ENCODE measurements around the gene USP20. TPM values are rescaled to one million over a fixed set of nuclear protein-coding genes. Genes with fewer than 3 reads are reported as not detected.

The USP20 gene
- total and polyA plus RNA-seq, 10 of the 15 experiments (the other 5 are each of a cell fraction or from before 2014, with no cell fraction given): 0.66 to 23.3 (median 11.0) TPM

DNA sequence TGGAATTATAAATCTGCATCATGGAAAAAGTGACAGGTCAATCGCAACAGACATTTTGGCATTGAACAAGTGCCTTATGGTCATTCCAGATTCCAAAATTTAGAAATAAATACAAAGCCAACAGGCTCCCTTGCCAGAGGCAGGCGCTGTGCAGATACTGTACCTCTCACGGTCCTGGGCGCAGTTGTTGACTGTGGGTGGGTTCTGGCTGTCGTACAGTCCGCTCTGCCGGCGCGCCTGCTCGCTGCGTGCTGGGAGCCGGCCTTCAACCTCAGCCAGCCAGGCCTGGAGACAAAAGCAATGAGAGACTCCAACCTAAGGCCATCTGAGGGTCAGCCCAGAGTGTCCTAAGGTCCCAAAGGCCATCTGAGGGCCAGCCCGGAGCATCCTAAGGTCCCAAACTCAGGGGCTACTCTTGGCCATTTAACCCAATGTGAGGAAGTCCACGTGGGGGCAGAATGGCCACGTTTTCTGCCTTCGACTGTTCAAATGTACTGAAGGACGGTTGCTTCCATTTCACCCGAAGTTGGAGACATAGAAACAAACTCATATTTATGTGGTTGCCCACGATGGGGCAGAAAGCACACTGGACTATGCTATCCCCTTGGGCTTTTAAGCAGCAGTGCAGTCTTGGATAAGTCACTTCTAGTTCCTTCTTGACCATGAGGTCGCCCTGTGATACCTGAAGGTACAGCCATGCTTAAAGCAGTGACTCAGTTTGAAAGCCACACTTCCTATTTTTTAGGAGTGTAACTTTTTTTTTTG is 65.2 kb downstream of the USP20 start (continued):
- TF ChIP-seq, protein P1, sequence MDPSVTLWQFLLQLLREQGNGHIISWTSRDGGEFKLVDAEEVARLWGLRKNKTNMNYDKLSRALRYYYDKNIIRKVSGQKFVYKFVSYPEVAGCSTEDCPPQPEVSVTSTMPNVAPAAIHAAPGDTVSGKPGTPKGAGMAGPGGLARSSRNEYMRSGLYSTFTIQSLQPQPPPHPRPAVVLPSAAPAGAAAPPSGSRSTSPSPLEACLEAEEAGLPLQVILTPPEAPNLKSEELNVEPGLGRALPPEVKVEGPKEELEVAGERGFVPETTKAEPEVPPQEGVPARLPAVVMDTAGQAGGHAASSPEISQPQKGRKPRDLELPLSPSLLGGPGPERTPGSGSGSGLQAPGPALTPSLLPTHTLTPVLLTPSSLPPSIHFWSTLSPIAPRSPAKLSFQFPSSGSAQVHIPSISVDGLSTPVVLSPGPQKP (IDR thresholded peaks at IDR 0.05; ENCODE audit: low read depth, low read length): no peak
- TF ChIP-seq, protein P2, sequence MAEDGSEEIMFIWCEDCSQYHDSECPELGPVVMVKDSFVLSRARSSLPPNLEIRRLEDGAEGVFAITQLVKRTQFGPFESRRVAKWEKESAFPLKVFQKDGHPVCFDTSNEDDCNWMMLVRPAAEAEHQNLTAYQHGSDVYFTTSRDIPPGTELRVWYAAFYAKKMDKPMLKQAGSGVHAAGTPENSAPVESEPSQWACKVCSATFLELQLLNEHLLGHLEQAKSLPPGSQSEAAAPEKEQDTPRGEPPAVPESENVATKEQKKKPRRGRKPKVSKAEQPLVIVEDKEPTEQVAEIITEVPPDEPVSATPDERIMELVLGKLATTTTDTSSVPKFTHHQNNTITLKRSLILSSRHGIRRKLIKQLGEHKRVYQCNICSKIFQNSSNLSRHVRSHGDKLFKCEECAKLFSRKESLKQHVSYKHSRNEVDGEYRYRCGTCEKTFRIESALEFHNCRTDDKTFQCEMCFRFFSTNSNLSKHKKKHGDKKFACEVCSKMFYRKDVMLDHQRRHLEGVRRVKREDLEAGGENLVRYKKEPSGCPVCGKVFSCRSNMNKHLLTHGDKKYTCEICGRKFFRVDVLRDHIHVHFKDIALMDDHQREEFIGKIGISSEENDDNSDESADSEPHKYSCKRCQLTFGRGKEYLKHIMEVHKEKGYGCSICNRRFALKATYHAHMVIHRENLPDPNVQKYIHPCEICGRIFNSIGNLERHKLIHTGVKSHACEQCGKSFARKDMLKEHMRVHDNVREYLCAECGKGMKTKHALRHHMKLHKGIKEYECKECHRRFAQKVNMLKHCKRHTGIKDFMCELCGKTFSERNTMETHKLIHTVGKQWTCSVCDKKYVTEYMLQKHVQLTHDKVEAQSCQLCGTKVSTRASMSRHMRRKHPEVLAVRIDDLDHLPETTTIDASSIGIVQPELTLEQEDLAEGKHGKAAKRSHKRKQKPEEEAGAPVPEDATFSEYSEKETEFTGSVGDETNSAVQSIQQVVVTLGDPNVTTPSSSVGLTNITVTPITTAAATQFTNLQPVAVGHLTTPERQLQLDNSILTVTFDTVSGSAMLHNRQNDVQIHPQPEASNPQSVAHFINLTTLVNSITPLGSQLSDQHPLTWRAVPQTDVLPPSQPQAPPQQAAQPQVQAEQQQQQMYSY (CRISPR knock-in tag; IDR thresholded peaks at IDR 0.05): no peak
- TF ChIP-seq RCOR1 (conservative IDR thresholded peaks at IDR 0.05; ENCODE audit: low read depth, low read length) (no peak), SPI1 (IDR thresholded peaks at IDR 0.05; ENCODE audit: borderline replicate concordance, insufficient read depth, low read depth, low read length) (peak; percentile 96), SUZ12 (IDR thresholded peaks at IDR 0.05; ENCODE audit: unreplicated experiment) (no peak), ZSCAN29 (IDR thresholded peaks at IDR 0.05) (no peak), FOXM1 (IDR thresholded peaks at IDR 0.05; ENCODE audit: low read depth, low read length) (peak; percentile 54; the same call in 1 of the 2 replicates), CBFB (IDR thresholded peaks at IDR 0.05; ENCODE audit: low read depth) (no peak), ATF7 (IDR thresholded peaks at IDR 0.05; ENCODE audit: low read depth) (peak; percentile 75), SP1 (IDR thresholded peaks at IDR 0.05; ENCODE audit: low read depth, low read length) (peak; percentile 29), WRNIP1 (IDR thresholded peaks at IDR 0.05; ENCODE audit: borderline replicate concordance, low read depth, low read length) (no peak), PAX8 (IDR thresholded peaks at IDR 0.05) (peak; percentile 65; the same call in 1 of the 2 replicates), KDM1A (IDR thresholded peaks at IDR 0.05; ENCODE audit: borderline replicate concordance) (no peak), HDGF (IDR thresholded peaks at IDR 0.05) (no peak), TCF12 (IDR thresholded peaks at IDR 0.05; ENCODE audit: low read depth, low read length) (no peak), CBX5 (IDR thresholded peaks at IDR 0.05; ENCODE audit: low read depth) (no peak), ZNF217 (IDR thresholded peaks at IDR 0.05) (no peak), CHD4 (IDR thresholded peaks at IDR 0.05) (no peak)
- TF ChIP-seq, protein P3, sequence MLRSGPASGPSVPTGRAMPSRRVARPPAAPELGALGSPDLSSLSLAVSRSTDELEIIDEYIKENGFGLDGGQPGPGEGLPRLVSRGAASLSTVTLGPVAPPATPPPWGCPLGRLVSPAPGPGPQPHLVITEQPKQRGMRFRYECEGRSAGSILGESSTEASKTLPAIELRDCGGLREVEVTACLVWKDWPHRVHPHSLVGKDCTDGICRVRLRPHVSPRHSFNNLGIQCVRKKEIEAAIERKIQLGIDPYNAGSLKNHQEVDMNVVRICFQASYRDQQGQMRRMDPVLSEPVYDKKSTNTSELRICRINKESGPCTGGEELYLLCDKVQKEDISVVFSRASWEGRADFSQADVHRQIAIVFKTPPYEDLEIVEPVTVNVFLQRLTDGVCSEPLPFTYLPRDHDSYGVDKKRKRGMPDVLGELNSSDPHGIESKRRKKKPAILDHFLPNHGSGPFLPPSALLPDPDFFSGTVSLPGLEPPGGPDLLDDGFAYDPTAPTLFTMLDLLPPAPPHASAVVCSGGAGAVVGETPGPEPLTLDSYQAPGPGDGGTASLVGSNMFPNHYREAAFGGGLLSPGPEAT (IDR thresholded peaks at IDR 0.05; ENCODE audit: low read depth): peak; percentile 80; the same call in 1 of the 2 replicates
- TF ChIP-seq, protein P4, sequence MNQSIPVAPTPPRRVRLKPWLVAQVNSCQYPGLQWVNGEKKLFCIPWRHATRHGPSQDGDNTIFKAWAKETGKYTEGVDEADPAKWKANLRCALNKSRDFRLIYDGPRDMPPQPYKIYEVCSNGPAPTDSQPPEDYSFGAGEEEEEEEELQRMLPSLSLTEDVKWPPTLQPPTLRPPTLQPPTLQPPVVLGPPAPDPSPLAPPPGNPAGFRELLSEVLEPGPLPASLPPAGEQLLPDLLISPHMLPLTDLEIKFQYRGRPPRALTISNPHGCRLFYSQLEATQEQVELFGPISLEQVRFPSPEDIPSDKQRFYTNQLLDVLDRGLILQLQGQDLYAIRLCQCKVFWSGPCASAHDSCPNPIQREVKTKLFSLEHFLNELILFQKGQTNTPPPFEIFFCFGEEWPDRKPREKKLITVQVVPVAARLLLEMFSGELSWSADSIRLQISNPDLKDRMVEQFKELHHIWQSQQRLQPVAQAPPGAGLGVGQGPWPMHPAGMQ (IDR thresholded peaks at IDR 0.05; ENCODE audit: borderline replicate concordance): no peak
- TF ChIP-seq, protein P5, sequence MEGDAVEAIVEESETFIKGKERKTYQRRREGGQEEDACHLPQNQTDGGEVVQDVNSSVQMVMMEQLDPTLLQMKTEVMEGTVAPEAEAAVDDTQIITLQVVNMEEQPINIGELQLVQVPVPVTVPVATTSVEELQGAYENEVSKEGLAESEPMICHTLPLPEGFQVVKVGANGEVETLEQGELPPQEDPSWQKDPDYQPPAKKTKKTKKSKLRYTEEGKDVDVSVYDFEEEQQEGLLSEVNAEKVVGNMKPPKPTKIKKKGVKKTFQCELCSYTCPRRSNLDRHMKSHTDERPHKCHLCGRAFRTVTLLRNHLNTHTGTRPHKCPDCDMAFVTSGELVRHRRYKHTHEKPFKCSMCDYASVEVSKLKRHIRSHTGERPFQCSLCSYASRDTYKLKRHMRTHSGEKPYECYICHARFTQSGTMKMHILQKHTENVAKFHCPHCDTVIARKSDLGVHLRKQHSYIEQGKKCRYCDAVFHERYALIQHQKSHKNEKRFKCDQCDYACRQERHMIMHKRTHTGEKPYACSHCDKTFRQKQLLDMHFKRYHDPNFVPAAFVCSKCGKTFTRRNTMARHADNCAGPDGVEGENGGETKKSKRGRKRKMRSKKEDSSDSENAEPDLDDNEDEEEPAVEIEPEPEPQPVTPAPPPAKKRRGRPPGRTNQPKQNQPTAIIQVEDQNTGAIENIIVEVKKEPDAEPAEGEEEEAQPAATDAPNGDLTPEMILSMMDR (IDR thresholded peaks at IDR 0.05 in 2 of 3, conservative IDR thresholded peaks at IDR 0.05 in 1 of 3; ENCODE audit: control insufficient read depth in 2 of 3, extremely low read depth in 1 of 3, insufficient read depth in 1 of 3, low read depth in 3 of 3, low read length in 3 of 3): no peak
